ENCODE data around the gene UBE2D1.

DNA sequence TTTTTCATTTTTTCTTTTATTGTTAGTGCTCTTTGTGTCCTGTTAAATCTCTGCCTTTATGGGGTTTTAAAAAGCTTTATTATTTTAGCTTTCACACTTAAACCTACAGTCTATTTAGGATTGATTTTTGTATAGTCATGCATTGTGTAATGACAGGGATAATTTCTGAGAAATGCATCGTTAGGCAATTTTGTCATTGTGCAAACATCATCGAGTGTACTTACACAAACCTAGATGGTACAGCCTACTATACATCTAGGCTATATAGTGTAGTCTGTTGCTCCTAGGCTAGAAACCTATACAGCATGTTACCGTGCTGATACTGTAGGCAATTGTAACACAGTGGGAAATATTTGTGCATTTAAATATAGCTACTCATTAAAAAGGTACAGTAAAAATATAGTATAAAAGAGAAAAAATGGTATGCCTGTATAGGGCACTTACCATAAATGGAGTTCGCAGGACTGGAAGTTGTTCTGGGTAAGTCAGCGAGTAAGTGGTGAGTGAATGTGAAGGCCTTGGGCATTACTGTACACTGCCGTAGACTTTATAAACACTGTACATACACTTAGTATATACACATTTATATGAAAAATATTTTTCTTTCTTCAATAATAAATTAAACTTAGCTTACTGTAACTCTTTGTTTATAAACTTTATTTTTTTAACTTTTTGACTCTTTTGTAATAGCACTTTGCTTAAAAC, 16.0 kb downstream of the UBE2D1 start:
- TF ChIP-seq, protein P1, sequence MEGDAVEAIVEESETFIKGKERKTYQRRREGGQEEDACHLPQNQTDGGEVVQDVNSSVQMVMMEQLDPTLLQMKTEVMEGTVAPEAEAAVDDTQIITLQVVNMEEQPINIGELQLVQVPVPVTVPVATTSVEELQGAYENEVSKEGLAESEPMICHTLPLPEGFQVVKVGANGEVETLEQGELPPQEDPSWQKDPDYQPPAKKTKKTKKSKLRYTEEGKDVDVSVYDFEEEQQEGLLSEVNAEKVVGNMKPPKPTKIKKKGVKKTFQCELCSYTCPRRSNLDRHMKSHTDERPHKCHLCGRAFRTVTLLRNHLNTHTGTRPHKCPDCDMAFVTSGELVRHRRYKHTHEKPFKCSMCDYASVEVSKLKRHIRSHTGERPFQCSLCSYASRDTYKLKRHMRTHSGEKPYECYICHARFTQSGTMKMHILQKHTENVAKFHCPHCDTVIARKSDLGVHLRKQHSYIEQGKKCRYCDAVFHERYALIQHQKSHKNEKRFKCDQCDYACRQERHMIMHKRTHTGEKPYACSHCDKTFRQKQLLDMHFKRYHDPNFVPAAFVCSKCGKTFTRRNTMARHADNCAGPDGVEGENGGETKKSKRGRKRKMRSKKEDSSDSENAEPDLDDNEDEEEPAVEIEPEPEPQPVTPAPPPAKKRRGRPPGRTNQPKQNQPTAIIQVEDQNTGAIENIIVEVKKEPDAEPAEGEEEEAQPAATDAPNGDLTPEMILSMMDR (IDR thresholded peaks at IDR 0.05; ENCODE audit: poor library complexity), result no peak
- TF ChIP-seq EZH2phosphoT487 (IDR thresholded peaks at IDR 0.05; ENCODE audit: low read depth, severe bottlenecking, unreplicated experiment), result no peak
